ENCODE data around the gene FAM240B. TPM values are rescaled to one million over a fixed set of nuclear protein-coding genes. Genes with fewer than 3 reads are reported as not detected.

Gene FAM240B
- total and polyA plus RNA-seq, 9 of the 15 experiments (the other 6 are each of a cell fraction or from before 2014, with no cell fraction given) = not detected

GRCh38 chr9:38706493-38706892 lies 13.4 kb downstream of the FAM240B start:
- no peak overlapping the region for H2AFZ ChIP-seq (ENCODE audit: low read depth, low read length)
- FAIRE-seq = no peak
- no peak overlapping the region for H3K27ac ChIP-seq (ENCODE audit: extremely low read depth, low read depth, low read length)
- in situ Hi-C loops (cut with MboI) = no loop called here
- peaks cover 0 to 17% of the 10 kb centered on the region in 2 experiments; a peak in 2 of 5 replicates for H3K27me3 ChIP-seq (ENCODE audit: control insufficient read depth in 2 of 2, insufficient read depth in 2 of 2, low read length in 2 of 2)
- H3K4me3 ChIP-seq = no peak overlapping the region
- DNase-seq (ENCODE audit: extremely low read depth in 1 of 4, low spot score in 3 of 4) = no peak
- H3K4me2 ChIP-seq (ENCODE audit: insufficient read depth, low read length) = no peak overlapping the region
- TF ChIP-seq SNAPC5 (CRISPR knock-in tag; IDR thresholded peaks at IDR 0.05) (no peak), EP300 (IDR thresholded peaks at IDR 0.05; ENCODE audit: low read length) (no peak)
- BruUV-seq (replicated peaks) = no TSS peak
- H3K36me3 ChIP-seq (ENCODE audit: control insufficient read depth, insufficient read depth, low read length) = no peaks in the 10 kb centered on the region
- no peaks in the 10 kb centered on the region for H3K79me2 ChIP-seq (ENCODE audit: control insufficient read depth, insufficient read depth, low read length)
- WGBS (ENCODE audit: insufficient coverage, low coverage, missing lambda C conversion rate) = 1% methylated on average over 7 of the region's 7 CpGs
- ChIA-PET CTCF (ENCODE audit: low intra/inter-chr PET ratio) (no interaction called here), POLR2A (no interaction called here)
- no peaks in the 10 kb centered on the region for H3K9me1 ChIP-seq (ENCODE audit: control insufficient read depth, insufficient read depth, low read length)
- no peaks in the 10 kb centered on the region for H3K9me3 ChIP-seq (replicated peaks; ENCODE audit: control insufficient read depth, insufficient read depth, low read depth, low read length)
- H4K20me1 ChIP-seq (replicated peaks; ENCODE audit: control insufficient read depth, insufficient read depth, low read length) = no peaks in the 10 kb centered on the region
- H3K4me1 ChIP-seq (replicated peaks in 1 of 2; ENCODE audit: control insufficient read depth in 2 of 2, insufficient read depth in 2 of 2, low read length in 2 of 2) = no peaks in the 10 kb centered on the region
- intact Hi-C loops (cut with micrococcal nuclease) = no loop called here
- H3K9ac ChIP-seq (ENCODE audit: insufficient read depth in 1 of 2, low read depth in 2 of 2, low read length in 2 of 2) = no peak overlapping the region
- no peak for ATAC-seq

- WGBS (ENCODE audit: insufficient coverage, low coverage, missing lambda C conversion rate) = 0% methylated on average over 6 of the region's 6 CpGs
- Histone ChIP-seq H3K79me2 (ENCODE audit: control insufficient read depth, insufficient read depth, low read length) (no peaks in the 10 kb centered on the region), H3K36me3 (ENCODE audit: control insufficient read depth, insufficient read depth, low read length) (no peaks in the 10 kb centered on the region), H3K9ac (ENCODE audit: insufficient read depth in 1 of 2, low read depth in 2 of 2, low read length in 2 of 2) (no peak overlapping the region), H2AFZ (ENCODE audit: low read depth, low read length) (no peak overlapping the region), H3K9me3 (replicated peaks; ENCODE audit: control insufficient read depth, insufficient read depth, low read depth, low read length) (no peaks in the 10 kb centered on the region), H3K27me3 (ENCODE audit: control insufficient read depth in 2 of 2, insufficient read depth in 2 of 2, low read length in 2 of 2) (peaks cover 0 to 13% of the 10 kb centered on the region in 2 experiments; a peak in 2 of 5 replicates), H3K4me3 (no peak overlapping the region), H3K9me1 (ENCODE audit: control insufficient read depth, insufficient read depth, low read length) (no peaks in the 10 kb centered on the region), H3K27ac (ENCODE audit: extremely low read depth, low read depth, low read length) (no peak overlapping the region), H3K4me1 (replicated peaks in 1 of 2; ENCODE audit: control insufficient read depth in 2 of 2, insufficient read depth in 2 of 2, low read length in 2 of 2) (no peaks in the 10 kb centered on the region), H4K20me1 (replicated peaks; ENCODE audit: control insufficient read depth, insufficient read depth, low read length) (no peaks in the 10 kb centered on the region), H3K4me2 (ENCODE audit: insufficient read depth, low read length) (no peak overlapping the region)
- FAIRE-seq (no peak), ATAC-seq (no peak), DNase-seq (ENCODE audit: extremely low read depth in 1 of 4, low spot score in 3 of 4) (no peak)
- ChIA-PET POLR2A (interaction anchor here (0.5 to 0.6 kb wide), 2 partner anchors 33 to 301 kb away, joined by 3 read pairs; no protein-coding TSS in a partner anchor), CTCF (ENCODE audit: low intra/inter-chr PET ratio) (no interaction called here)
- BruUV-seq (replicated peaks) = no TSS peak
- intact Hi-C loops (cut with micrococcal nuclease) (no loop called here), in situ Hi-C loops (cut with MboI) (no loop called here)
- TF ChIP-seq ZNF165 (CRISPR knock-in tag; IDR thresholded peaks at IDR 0.05; ENCODE audit: borderline replicate concordance) (no peak), C11orf30 (IDR thresholded peaks at IDR 0.05; ENCODE audit: low read depth) (no peak), CREBBP (IDR thresholded peaks at IDR 0.05; ENCODE audit: low read depth, low read length) (no peak), SMARCA5 (IDR thresholded peaks at IDR 0.05) (no peak), ZNF551 (CRISPR knock-in tag; IDR thresholded peaks at IDR 0.05) (no peak), MYNN (IDR thresholded peaks at IDR 0.05) (no peak), MYNN (CRISPR knock-in tag; IDR thresholded peaks at IDR 0.05) (no peak), TEAD1 (CRISPR knock-in tag; IDR thresholded peaks at IDR 0.05) (no peak), ZEB2 (IDR thresholded peaks at IDR 0.05) (no peak), CREB3 (tag; conservative IDR thresholded peaks at IDR 0.05; ENCODE audit: low read depth) (no peak), ARHGAP35 (IDR thresholded peaks at IDR 0.05; ENCODE audit: partially characterized antibody) (no peak), SNIP1 (IDR thresholded peaks at IDR 0.05; ENCODE audit: low read depth) (no peak), TSHZ1 (CRISPR knock-in tag; IDR thresholded peaks at IDR 0.05) (no peak)
Observed at GRCh38 chr9:38705917-38706316, 14.0 kb downstream of the FAM240B start.

Measured in K562 (cell line).